Measurements from ENCODE around the gene PCBP1.

The PCBP1 gene

DNA sequence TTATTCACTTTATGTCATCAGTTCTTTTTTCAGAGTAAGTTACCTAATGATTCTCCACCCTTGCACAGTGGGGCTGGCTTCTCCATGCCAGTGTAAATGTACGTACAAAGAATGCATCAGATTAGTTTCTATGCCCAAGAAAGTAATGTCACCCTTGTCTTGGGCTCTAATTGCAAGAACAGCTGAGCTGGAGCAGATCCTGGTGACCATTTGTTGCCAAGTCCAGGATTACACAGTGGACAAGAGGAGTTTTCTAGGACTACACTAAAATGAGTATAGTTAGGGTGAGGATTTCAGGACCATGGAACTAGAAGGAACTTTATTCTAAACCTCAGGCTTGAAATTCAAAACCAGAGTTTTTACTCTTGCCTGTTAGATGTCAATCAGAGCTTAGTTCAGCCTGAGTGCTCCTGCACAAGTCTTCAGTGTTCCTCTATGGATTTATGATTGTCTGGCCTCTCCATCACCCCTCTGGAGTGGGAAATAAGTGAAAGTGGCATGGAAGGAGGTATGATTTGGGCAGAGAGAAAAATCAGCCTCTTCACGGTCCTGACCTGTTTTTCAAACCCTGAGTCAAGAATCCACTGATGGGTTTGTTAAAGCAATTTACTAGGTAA, 29.8 kb downstream of the PCBP1 start:
- TF ChIP-seq CTCF (IDR thresholded peaks at IDR 0.05; ENCODE audit: low read depth, low read length): no peak
- no peak overlapping the region for H3K4me3 ChIP-seq (ENCODE audit: low read depth, low read length)
- no peak for DNase-seq (ENCODE audit: low read depth, low spot score)
- in situ Hi-C loops (cut with HindIII; ENCODE audit: low sequenced_read_pairs): no loop called here

- in situ Hi-C loops (cut with HindIII; ENCODE audit: low sequenced_read_pairs): no loop called here
- no peak overlapping the region for H3K4me3 ChIP-seq (ENCODE audit: low read depth, low read length)
- no peak for TF ChIP-seq CTCF (IDR thresholded peaks at IDR 0.05; ENCODE audit: low read depth, low read length)
- no peak for DNase-seq (ENCODE audit: low read depth, low spot score)
These were observed 31.6 kb downstream of the PCBP1 start for GRCh38 chr2:70118798-70119454.

GRCh38 chr2:70121627-70122372, 34.5 kb downstream of the PCBP1 start:
- in situ Hi-C loops (cut with HindIII; ENCODE audit: low sequenced_read_pairs): no loop called here
- H3K4me3 ChIP-seq (ENCODE audit: low read depth, low read length): no peak overlapping the region
- no peak for DNase-seq (ENCODE audit: low read depth, low spot score)

DNA sequence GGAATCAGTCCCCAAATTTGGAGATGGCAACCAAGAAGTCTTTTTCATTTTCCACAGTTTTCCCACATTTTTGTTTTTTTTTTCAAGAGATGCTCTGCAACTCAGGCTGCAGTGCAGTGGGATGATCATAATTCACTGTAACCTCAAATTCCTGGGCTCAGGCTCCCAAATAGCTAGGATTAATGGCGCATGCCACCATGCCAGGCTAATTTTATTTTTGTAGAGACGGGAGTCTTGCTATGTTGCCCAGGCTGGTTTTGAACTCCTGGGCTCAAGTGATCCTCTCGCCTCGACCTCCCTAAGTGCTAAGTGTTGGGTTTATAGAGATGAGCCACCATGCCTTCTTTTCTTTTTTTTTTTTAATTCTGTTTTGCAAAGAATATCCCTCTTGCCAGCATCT, 35.2 kb downstream of the PCBP1 start:
- in situ Hi-C loops (cut with HindIII; ENCODE audit: low sequenced_read_pairs): no loop called here
- TF ChIP-seq CTCF (IDR thresholded peaks at IDR 0.05; ENCODE audit: low read depth, low read length): no peak
- no peak overlapping the region for H3K4me3 ChIP-seq (ENCODE audit: low read depth, low read length)
- no peak for DNase-seq (ENCODE audit: low read depth, low spot score)

More at GRCh38 chr2:70121627-70122372, 34.5 kb downstream of the PCBP1 start:
- TF ChIP-seq CTCF (IDR thresholded peaks at IDR 0.05; ENCODE audit: low read depth, low read length): no peak

- in situ Hi-C loops (cut with HindIII; ENCODE audit: low sequenced_read_pairs): no loop called here
- peak; percentile 55 for DNase-seq (ENCODE audit: low read depth, low spot score)
- no peak overlapping the region for H3K4me3 ChIP-seq (ENCODE audit: low read depth, low read length)
- TF ChIP-seq CTCF (IDR thresholded peaks at IDR 0.05; ENCODE audit: low read depth, low read length): no peak
These were observed 36.0 kb downstream of the PCBP1 start for GRCh38 chr2:70123051-70123828.

DNA sequence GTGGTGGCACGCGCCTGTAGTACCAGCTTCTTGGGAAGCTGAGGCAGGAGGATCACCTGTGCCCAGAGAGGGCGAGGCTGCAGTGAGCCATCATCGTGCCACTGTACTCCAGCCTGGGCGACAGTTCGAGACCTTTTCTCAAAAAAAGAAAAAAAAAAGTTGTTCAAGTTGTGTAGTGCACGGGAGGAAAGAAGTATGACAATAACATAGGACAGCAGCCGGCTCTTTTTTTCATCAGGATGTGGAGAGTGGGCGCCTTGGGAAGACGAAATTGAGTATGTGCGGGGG, 36.5 kb downstream of the PCBP1 start:
- TF ChIP-seq CTCF (IDR thresholded peaks at IDR 0.05; ENCODE audit: low read depth, low read length): no peak
- H3K4me3 ChIP-seq (ENCODE audit: low read depth, low read length): peak overlapping the region; percentile 45
- DNase-seq (ENCODE audit: low read depth, low spot score): no peak
- in situ Hi-C loops (cut with HindIII; ENCODE audit: low sequenced_read_pairs): no loop called here

Measured in astrocyte of the spinal cord (primary cell).